WERI-Rb-1 (cell line): ENCODE data around the gene CLCN2.
A peak's percentile ranks its signal among the peaks of the same experiment; 100 is the strongest.
"Not testable (repeated sequence)": the region's sequence is repeated elsewhere in the genome, so short reads cannot be mapped to it uniquely, and the experiment has no call there.

Source experiments
- DNase-seq: peaks from one replicate; pipeline ENCODE4 v3.0.0-alpha.2; 2020
- H3K27ac ChIP-seq: fragments of 250-450 bp; sonication (Bioruptor Pico); 2 replicates; pipeline ENCODE4 v1.5.1; 2020; ENCODE audit warnings: mild to moderate bottlenecking, moderate library complexity
- H3K27me3 ChIP-seq: fragments of 250-450 bp; sonication (Bioruptor Pico); 2 replicates; pipeline ENCODE4 v1.5.1; 2021; ENCODE audit warnings: mild to moderate bottlenecking, low read depth, moderate library complexity; ENCODE audit not compliant: insufficient read depth, severe bottlenecking
- H3K36me3 ChIP-seq: fragments of 250-450 bp; sonication (Bioruptor Pico); 2 replicates; pipeline ENCODE4 v1.5.1; 2020; ENCODE audit warnings: mild to moderate bottlenecking, moderate library complexity
- H3K4me3 ChIP-seq: 2 replicates; pipeline ENCODE4 v1.5.1; 2011; ENCODE audit warnings: low read depth, mild to moderate bottlenecking, control low read depth, low read length
- H3K9me3 ChIP-seq: fragments of 250-450 bp; sonication (Bioruptor Pico); 2 replicates; pipeline ENCODE4 v1.5.1; 2021; ENCODE audit warnings: mild to moderate bottlenecking, moderate library complexity; ENCODE audit not compliant: severe bottlenecking
- TF ChIP-seq, protein P1 (sequence below): IDR thresholded peaks from 2 replicates; pipeline ENCODE4 v1.5.1; 2011; ENCODE audit warnings: low read depth, mild to moderate bottlenecking, control low read depth, inconsistent platforms, low read length

CLCN2 gene

GRCh38 chr3:184346480-184347190 lies 14.8 kb downstream of the CLCN2 start:
- no peaks in the 10 kb centered on the region for H3K27me3 ChIP-seq
- TF ChIP-seq, protein P1, sequence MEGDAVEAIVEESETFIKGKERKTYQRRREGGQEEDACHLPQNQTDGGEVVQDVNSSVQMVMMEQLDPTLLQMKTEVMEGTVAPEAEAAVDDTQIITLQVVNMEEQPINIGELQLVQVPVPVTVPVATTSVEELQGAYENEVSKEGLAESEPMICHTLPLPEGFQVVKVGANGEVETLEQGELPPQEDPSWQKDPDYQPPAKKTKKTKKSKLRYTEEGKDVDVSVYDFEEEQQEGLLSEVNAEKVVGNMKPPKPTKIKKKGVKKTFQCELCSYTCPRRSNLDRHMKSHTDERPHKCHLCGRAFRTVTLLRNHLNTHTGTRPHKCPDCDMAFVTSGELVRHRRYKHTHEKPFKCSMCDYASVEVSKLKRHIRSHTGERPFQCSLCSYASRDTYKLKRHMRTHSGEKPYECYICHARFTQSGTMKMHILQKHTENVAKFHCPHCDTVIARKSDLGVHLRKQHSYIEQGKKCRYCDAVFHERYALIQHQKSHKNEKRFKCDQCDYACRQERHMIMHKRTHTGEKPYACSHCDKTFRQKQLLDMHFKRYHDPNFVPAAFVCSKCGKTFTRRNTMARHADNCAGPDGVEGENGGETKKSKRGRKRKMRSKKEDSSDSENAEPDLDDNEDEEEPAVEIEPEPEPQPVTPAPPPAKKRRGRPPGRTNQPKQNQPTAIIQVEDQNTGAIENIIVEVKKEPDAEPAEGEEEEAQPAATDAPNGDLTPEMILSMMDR, result no peak
- no peaks in the 10 kb centered on the region for H3K9me3 ChIP-seq
- no peak overlapping the region for H3K4me3 ChIP-seq
- H3K27ac ChIP-seq, result peak overlapping the region; percentile 68
- peaks cover 22% of the 10 kb centered on the region for H3K36me3 ChIP-seq
- DNase-seq, result no peak

DNA sequence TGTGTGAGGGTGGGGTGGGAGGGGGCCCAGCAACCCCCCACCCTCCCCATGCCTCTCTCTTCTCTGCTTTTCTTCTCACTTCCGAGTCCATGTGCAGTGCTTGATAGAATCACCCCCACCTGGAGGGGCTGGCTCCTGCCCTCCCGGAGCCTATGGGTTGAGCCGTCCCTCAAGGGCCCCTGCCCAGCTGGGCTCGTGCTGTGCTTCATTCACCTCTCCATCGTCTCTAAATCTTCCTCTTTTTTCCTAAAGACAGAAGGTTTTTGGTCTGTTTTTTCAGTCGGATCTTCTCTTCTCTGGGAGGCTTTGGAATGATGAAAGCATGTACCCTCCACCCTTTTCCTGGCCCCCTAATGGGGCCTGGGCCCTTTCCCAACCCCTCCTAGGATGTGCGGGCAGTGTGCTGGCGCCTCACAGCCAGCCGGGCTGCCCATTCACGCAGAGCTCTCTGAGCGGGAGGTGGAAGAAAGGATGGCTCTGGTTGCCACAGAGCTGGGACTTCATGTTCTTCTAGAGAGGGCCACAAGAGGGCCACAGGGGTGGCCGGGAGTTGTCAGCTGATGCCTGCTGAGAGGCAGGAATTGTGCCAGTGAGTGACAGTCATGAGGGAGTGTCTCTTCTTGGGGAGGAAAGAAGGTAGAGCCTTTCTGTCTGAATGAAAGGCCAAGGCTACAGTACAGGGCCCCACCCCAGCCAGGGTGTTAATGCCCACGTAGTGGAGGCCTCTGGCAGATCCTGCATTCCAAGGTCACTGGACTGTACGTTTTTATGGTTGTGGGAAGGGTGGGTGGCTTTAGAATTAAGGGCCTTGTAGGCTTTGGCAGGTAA lies 15.9 kb downstream of the CLCN2 start:
- TF ChIP-seq, protein P1, result peak; percentile 72
- peaks cover 13% of the 10 kb centered on the region for H3K36me3 ChIP-seq
- no peak overlapping the region for H3K4me3 ChIP-seq
- no peaks in the 10 kb centered on the region for H3K9me3 ChIP-seq
- no peaks in the 10 kb centered on the region for H3K27me3 ChIP-seq
- peak; percentile 82 for DNase-seq
- peak overlapping the region; percentile 50 for H3K27ac ChIP-seq

DNA sequence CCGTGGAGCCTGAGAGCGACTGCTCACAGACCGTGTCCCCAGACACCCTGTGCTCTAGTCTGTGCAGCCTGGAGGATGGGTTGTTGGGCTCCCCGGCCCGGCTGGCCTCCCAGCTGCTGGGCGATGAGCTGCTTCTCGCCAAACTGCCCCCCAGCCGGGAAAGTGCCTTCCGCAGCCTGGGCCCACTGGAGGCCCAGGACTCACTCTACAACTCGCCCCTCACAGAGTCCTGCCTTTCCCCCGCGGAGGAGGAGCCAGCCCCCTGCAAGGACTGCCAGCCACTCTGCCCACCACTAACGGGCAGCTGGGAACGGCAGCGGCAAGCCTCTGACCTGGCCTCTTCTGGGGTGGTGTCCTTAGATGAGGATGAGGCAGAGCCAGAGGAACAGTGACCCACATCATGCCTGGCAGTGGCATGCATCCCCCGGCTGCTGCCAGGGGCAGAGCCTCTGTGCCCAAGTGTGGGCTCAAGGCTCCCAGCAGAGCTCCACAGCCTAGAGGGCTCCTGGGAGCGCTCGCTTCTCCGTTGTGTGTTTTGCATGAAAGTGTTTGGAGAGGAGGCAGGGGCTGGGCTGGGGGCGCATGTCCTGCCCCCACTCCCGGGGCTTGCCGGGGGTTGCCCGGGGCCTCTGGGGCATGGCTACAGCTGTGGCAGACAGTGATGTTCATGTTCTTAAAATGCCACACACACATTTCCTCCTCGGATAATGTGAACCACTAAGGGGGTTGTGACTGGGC lies 16.7 kb downstream of the CLCN2 start:
- Histone ChIP-seq H3K36me3 (peaks cover 12% of the 10 kb centered on the region), H3K9me3 (no peaks in the 10 kb centered on the region), H3K4me3 (no peak overlapping the region), H3K27me3 (no peaks in the 10 kb centered on the region), H3K27ac (no peak overlapping the region)
- DNase-seq, result no peak
- TF ChIP-seq, protein P1, result no peak

GRCh38 chr3:184343200-184343876 lies 18.1 kb downstream of the CLCN2 start:
- Histone ChIP-seq H3K27ac (no peak overlapping the region), H3K36me3 (peaks cover 12% of the 10 kb centered on the region), H3K27me3 (no peaks in the 10 kb centered on the region), H3K4me3 (no peak overlapping the region), H3K9me3 (no peaks in the 10 kb centered on the region)
- TF ChIP-seq, protein P1, result no peak
- no peak for DNase-seq

DNA sequence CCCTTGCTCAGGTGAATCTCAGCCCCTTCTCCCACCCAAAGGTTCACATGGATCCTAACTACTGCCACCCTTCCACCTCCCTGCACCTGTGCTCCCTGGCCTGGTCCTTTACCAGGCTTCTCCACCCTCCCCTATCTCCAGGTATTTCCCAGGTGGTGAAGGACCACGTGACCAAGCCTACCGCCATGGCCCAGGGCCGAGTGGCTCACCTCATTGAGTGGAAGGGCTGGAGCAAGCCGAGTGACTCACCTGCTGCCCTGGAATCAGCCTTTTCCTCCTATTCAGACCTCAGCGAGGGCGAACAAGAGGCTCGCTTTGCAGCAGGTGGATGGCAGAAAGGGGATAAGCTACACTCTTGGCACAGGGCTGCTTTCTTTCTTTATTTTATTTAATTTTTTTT lies 19.5 kb downstream of the CLCN2 start:
- no peak overlapping the region for H3K4me3 ChIP-seq
- no peaks in the 10 kb centered on the region for H3K9me3 ChIP-seq
- TF ChIP-seq, protein P1, result no peak
- no peaks in the 10 kb centered on the region for H3K27me3 ChIP-seq
- H3K27ac ChIP-seq, result no peak overlapping the region
- DNase-seq, result no peak
- peaks cover 11% of the 10 kb centered on the region for H3K36me3 ChIP-seq

DNA sequence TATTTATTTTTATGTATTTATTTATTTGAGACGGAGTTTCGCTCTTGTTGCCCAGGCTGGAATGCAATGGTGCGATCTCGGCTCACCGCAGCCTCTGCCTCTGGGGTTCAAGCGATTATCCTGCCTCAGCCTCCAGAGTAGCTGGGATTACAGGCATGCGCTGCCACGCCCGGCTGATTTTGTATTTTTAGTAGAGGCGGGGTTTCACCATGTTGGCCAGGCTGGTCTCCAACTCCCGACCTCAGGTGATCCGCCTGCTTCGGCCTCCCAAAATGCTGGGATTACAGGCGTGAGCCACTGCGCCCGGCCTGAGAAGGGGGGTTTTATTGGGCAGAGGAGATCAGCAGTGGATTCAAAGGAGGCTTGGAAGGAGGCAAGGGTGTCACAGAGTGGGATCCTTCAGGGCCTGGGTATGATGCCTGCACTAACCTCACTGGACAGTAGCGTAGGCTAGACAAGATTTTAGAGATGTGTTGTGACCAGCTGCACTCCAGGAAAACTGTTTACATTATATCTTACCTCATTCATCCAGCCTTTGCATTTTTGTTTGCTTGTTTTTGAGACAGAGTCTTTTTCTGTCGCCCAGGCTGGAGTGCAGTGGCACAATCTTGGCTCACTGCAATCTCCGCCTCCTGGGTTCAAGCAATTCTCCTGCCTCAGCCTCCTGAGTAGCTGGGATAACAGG lies 21.8 kb downstream of the CLCN2 start:
- Histone ChIP-seq H3K27ac (peak overlapping the region; percentile 37), H3K36me3 (peaks cover 18% of the 10 kb centered on the region)
- H3K27me3 ChIP-seq, H3K4me3 ChIP-seq, H3K9me3 ChIP-seq: not testable (repeated sequence)
- peak; percentile 75 for DNase-seq
